HG03045 (cell line): ENCODE measurements around the gene DSN1.
"Not testable (repeated sequence)": the region's sequence is repeated elsewhere in the genome, so short reads cannot be mapped to it uniquely, and the experiment has no call there.

Source experiments
- ATAC-seq: cut with Tn5 transposase; IDR thresholded peaks from one replicate; pipeline ENCODE4 v1.9.1; 2021; ENCODE audit warnings: mild to moderate bottlenecking, moderate library complexity; ENCODE audit not compliant: unreplicated experiment

DSN1 gene

GRCh38 chr20:36773597-36774390 lies at the start of gene DSN1:
TSS of gene DSN1 (minus strand) at chr20:36773763. CDS start at chr20:36771458, 2,305 bp downstream.
- ATAC-seq: peak; percentile 86

GRCh38 chr20:36823121-36823520 lies 49.6 kb upstream of the DSN1 start:
- no peak for ATAC-seq

GRCh38 chr20:36821964-36822437 lies 48.4 kb upstream of the DSN1 start:
- no peak for ATAC-seq

- no peak for ATAC-seq
These were observed 47.4 kb upstream of the DSN1 start for GRCh38 chr20:36820928-36821327.

GRCh38 chr20:36820073-36820472 lies 46.5 kb upstream of the DSN1 start:
- ATAC-seq: no peak

GRCh38 chr20:36819659-36820058 lies 46.1 kb upstream of the DSN1 start:
- ATAC-seq: no peak

GRCh38 chr20:36818861-36819260 lies 45.3 kb upstream of the DSN1 start:
- no peak for ATAC-seq

GRCh38 chr20:36818185-36818584 lies 44.6 kb upstream of the DSN1 start:
- no peak for ATAC-seq

- ATAC-seq: no peak
These were observed 43.9 kb upstream of the DSN1 start for GRCh38 chr20:36817496-36817895.

- ATAC-seq: no peak
These were observed 42.0 kb upstream of the DSN1 start for GRCh38 chr20:36815454-36816091.

GRCh38 chr20:36812594-36813463 lies 39.3 kb upstream of the DSN1 start:
- ATAC-seq: no peak

- ATAC-seq: no peak
These were observed 35.0 kb upstream of the DSN1 start for GRCh38 chr20:36808317-36809257.

- ATAC-seq: no peak
These were observed 32.5 kb upstream of the DSN1 start for GRCh38 chr20:36806049-36806448.

- ATAC-seq: no peak
These were observed 31.8 kb upstream of the DSN1 start for GRCh38 chr20:36805396-36805795.

- ATAC-seq: no peak
These were observed 30.9 kb upstream of the DSN1 start for GRCh38 chr20:36804425-36804824.

GRCh38 chr20:36802326-36803222 lies 29.0 kb upstream of the DSN1 start:
- ATAC-seq: no peak

GRCh38 chr20:36800410-36800809 lies 26.8 kb upstream of the DSN1 start:
- no peak for ATAC-seq

GRCh38 chr20:36799313-36799712 lies 25.8 kb upstream of the DSN1 start:
- ATAC-seq: not testable (repeated sequence)

GRCh38 chr20:36796875-36797274 lies 23.3 kb upstream of the DSN1 start:
- ATAC-seq: no peak
